GM06990 (cell line): ENCODE results near the gene SPIRE1.
A peak's percentile ranks its signal among the peaks of the same experiment; 100 is the strongest.

ENCODE experiments used
- DNase-seq: peaks from one replicate; pipeline ENCODE4 v3.0.0-alpha.2; 2011; ENCODE audit not compliant: insufficient read length; ENCODE audit errors: extremely low read depth
- H3K27me3 ChIP-seq: replicated peaks from 2 replicates; pipeline ENCODE4 v1.6.0; 2011; ENCODE audit warnings: low read length; ENCODE audit not compliant: control insufficient read depth, insufficient read depth
- H3K36me3 ChIP-seq: 2 replicates; pipeline ENCODE4 v1.5.1; 2011; ENCODE audit warnings: low read length; ENCODE audit not compliant: control insufficient read depth, insufficient read depth
- H3K4me3 ChIP-seq: replicated peaks from 2 replicates; pipeline ENCODE4 v1.5.1; 2011; ENCODE audit warnings: low read depth, mild to moderate bottlenecking, control low read depth, low read length
- CTCF ChIP-seq: IDR thresholded peaks from 2 replicates; pipeline ENCODE4 v1.5.1; 2011; ENCODE audit warnings: low read length, control low read depth, mild to moderate bottlenecking, inconsistent platforms; ENCODE audit not compliant: insufficient read depth, poor library complexity, severe bottlenecking

Gene SPIRE1

GRCh38 chr18:12428923-12429322 is 229.0 kb downstream of the SPIRE1 start:
- no peak for DNase-seq
- H3K27me3 ChIP-seq: no peaks in the 10 kb centered on the region

GRCh38 chr18:12426924-12427323 is 231.0 kb downstream of the SPIRE1 start:
- Histone ChIP-seq H3K27me3 (no peaks in the 10 kb centered on the region), H3K4me3 (no peak overlapping the region), H3K36me3 (no peaks in the 10 kb centered on the region; the same call in 1 of the 2 replicates)
- no peak for TF ChIP-seq CTCF
- no peak for DNase-seq

More at GRCh38 chr18:12428923-12429322, 229.0 kb downstream of the SPIRE1 start:
- Histone ChIP-seq H3K36me3 (peaks cover 2% of the 10 kb centered on the region), H3K4me3 (no peak overlapping the region)
- TF ChIP-seq CTCF: no peak

- H3K27me3 ChIP-seq: no peaks in the 10 kb centered on the region
- DNase-seq: no peak
- no peak overlapping the region for H3K4me3 ChIP-seq
- H3K36me3 ChIP-seq: no peaks in the 10 kb centered on the region; the same call in 1 of the 2 replicates
- TF ChIP-seq CTCF: no peak
Observed at GRCh38 chr18:12424252-12424651, 233.7 kb downstream of the SPIRE1 start.

- Histone ChIP-seq H3K27me3 (no peaks in the 10 kb centered on the region), H3K4me3 (no peak overlapping the region), H3K36me3 (no peaks in the 10 kb centered on the region; the same call in 1 of the 2 replicates)
- TF ChIP-seq CTCF: no peak
- DNase-seq: no peak
Observed at GRCh38 chr18:12423820-12424219, 234.1 kb downstream of the SPIRE1 start.

- no peak overlapping the region for H3K4me3 ChIP-seq
- H3K36me3 ChIP-seq: no peaks in the 10 kb centered on the region; the same call in 1 of the 2 replicates
- TF ChIP-seq CTCF: no peak
- no peaks in the 10 kb centered on the region for H3K27me3 ChIP-seq
- no peak for DNase-seq
Observed at GRCh38 chr18:12423393-12423792, 234.5 kb downstream of the SPIRE1 start.

GRCh38 chr18:12422936-12423335 is 235.0 kb downstream of the SPIRE1 start:
- TF ChIP-seq CTCF: peak; percentile 45
- H3K4me3 ChIP-seq: no peak overlapping the region
- DNase-seq: no peak
- no peaks in the 10 kb centered on the region for H3K27me3 ChIP-seq
- H3K36me3 ChIP-seq: no peaks in the 10 kb centered on the region; the same call in 1 of the 2 replicates
